ENCODE results near the gene MEP1B. TPM values are rescaled to one million over a fixed set of nuclear protein-coding genes. Genes with fewer than 3 reads are reported as not detected.

MEP1B gene
- 0.26 TPM in 1 of 2 replicates, not detected in the other for total RNA-seq (2021)
- percentile 22 among the genes with signal in this experiment for Bru-seq, nascent RNA
- percentile 29 among the genes with signal in this experiment for BruChase-seq, experiment 1, labeled RNA remaining after a 2-hour chase
- BruChase-seq, experiment 2, labeled RNA remaining after a 6-hour chase = percentile 22 among the genes with signal in this experiment
- long read RNA-seq = 0 reads

DNA sequence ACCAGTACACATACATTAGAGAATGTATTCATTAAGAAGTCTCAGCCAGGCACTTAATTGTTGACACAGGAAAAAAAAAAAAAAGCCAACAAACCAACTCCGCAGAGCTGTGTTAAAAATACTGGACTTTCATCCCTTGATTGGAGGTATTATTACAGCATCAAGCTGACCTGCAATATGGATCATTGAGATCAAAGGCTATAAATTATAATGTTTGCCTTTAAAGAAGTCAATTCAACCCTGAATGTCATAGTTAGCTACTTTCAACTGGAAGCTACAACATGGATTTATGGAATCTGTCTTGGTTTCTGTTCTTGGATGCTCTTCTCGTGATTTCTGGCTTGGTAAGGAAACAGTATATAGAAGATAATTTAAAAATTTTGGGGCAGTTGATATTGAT, at the start of gene MEP1B:
MEP1B (plus strand) TSS at position 250 of the 400 bp plus-strand sequence; CDS start at position 282, 32 bp downstream.
- no TSS peak for BruUV-seq (replicated peaks)
- ChIA-PET POLR2A (ENCODE audit: low non-redundant PET) (no interaction called here), CTCF (no interaction called here)
- no peak within 1 kb of the TSS for H3K4me3 ChIP-seq (ENCODE audit: low read depth, low read length, poor library complexity, severe bottlenecking)
- peaks cover 3% of the 10 kb centered on the region for H3K27me3 ChIP-seq (replicated peaks; ENCODE audit: insufficient read depth, low read depth, low read length, poor library complexity)
- H3K27ac ChIP-seq (ENCODE audit: low read depth, low read length, poor library complexity, severe bottlenecking) = no peak within 1 kb of the TSS
- TF ChIP-seq, protein P1, sequence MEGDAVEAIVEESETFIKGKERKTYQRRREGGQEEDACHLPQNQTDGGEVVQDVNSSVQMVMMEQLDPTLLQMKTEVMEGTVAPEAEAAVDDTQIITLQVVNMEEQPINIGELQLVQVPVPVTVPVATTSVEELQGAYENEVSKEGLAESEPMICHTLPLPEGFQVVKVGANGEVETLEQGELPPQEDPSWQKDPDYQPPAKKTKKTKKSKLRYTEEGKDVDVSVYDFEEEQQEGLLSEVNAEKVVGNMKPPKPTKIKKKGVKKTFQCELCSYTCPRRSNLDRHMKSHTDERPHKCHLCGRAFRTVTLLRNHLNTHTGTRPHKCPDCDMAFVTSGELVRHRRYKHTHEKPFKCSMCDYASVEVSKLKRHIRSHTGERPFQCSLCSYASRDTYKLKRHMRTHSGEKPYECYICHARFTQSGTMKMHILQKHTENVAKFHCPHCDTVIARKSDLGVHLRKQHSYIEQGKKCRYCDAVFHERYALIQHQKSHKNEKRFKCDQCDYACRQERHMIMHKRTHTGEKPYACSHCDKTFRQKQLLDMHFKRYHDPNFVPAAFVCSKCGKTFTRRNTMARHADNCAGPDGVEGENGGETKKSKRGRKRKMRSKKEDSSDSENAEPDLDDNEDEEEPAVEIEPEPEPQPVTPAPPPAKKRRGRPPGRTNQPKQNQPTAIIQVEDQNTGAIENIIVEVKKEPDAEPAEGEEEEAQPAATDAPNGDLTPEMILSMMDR (conservative IDR thresholded peaks at IDR 0.05; ENCODE audit: low read depth, low read length) = no peak
- TF ChIP-seq EZH2 (IDR thresholded peaks at IDR 0.05; ENCODE audit: borderline replicate concordance, low read depth, low read length, poor library complexity, severe bottlenecking) = no peak
- no peaks in the 10 kb centered on the region for H3K36me3 ChIP-seq (ENCODE audit: insufficient read depth, low read length, poor library complexity, severe bottlenecking)
- H3K4me1 ChIP-seq (ENCODE audit: insufficient read depth, low read length, poor library complexity, severe bottlenecking) = no peaks in the 10 kb centered on the region
- H3K9me3 ChIP-seq (ENCODE audit: low read depth, low read length, poor library complexity, severe bottlenecking) = no peaks in the 10 kb centered on the region
- no peak for DNase-seq (ENCODE audit: low spot score)
- intact Hi-C loops (cut with micrococcal nuclease; ENCODE audit: unreplicated experiment) = no loop called here

GRCh38 chr18:32148185-32148870, 41.5 kb upstream of the MEP1B start:
- intact Hi-C loops (cut with micrococcal nuclease; ENCODE audit: unreplicated experiment) = no loop called here
- DNase-seq (ENCODE audit: low spot score) = no peak
- no peaks in the 10 kb centered on the region for H3K27me3 ChIP-seq (replicated peaks; ENCODE audit: insufficient read depth, low read depth, low read length, poor library complexity)
- H3K4me3 ChIP-seq (ENCODE audit: low read depth, low read length, poor library complexity, severe bottlenecking) = no peak overlapping the region
- CTCF ChIA-PET = interaction anchor here (0.6 to 0.7 kb wide), 2 partner anchors 124 to 406 kb away, joined by 3 read pairs; no protein-coding TSS in a partner anchor
- H3K9me3 ChIP-seq (ENCODE audit: low read depth, low read length, poor library complexity, severe bottlenecking) = no peaks in the 10 kb centered on the region
- no peaks in the 10 kb centered on the region for H3K36me3 ChIP-seq (ENCODE audit: insufficient read depth, low read length, poor library complexity, severe bottlenecking)
- TF ChIP-seq EZH2 (IDR thresholded peaks at IDR 0.05; ENCODE audit: borderline replicate concordance, low read depth, low read length, poor library complexity, severe bottlenecking) = no peak
- TF ChIP-seq, protein P1 (conservative IDR thresholded peaks at IDR 0.05; ENCODE audit: low read depth, low read length) = no peak
- POLR2A ChIA-PET (ENCODE audit: low non-redundant PET) = no interaction called here
- no peak overlapping the region for H3K27ac ChIP-seq (ENCODE audit: low read depth, low read length, poor library complexity, severe bottlenecking)
- no peaks in the 10 kb centered on the region for H3K4me1 ChIP-seq (ENCODE audit: insufficient read depth, low read length, poor library complexity, severe bottlenecking)
- BruUV-seq (replicated peaks) = no TSS peak

GRCh38 chr18:32152705-32153448, 37.0 kb upstream of the MEP1B start:
- no TSS peak for BruUV-seq (replicated peaks)
- ChIA-PET POLR2A (ENCODE audit: low non-redundant PET) (no interaction called here), CTCF (no interaction called here)
- no peak overlapping the region for H3K4me3 ChIP-seq (ENCODE audit: low read depth, low read length, poor library complexity, severe bottlenecking)
- H3K36me3 ChIP-seq (ENCODE audit: insufficient read depth, low read length, poor library complexity, severe bottlenecking) = no peaks in the 10 kb centered on the region
- H3K27ac ChIP-seq (ENCODE audit: low read depth, low read length, poor library complexity, severe bottlenecking) = no peak overlapping the region
- DNase-seq (ENCODE audit: low spot score) = no peak
- TF ChIP-seq, protein P1 (conservative IDR thresholded peaks at IDR 0.05; ENCODE audit: low read depth, low read length) = no peak
- TF ChIP-seq EZH2 (IDR thresholded peaks at IDR 0.05; ENCODE audit: borderline replicate concordance, low read depth, low read length, poor library complexity, severe bottlenecking) = no peak
- intact Hi-C loops (cut with micrococcal nuclease; ENCODE audit: unreplicated experiment) = loop anchor here (10.0 kb wide), 1 partner anchor 772 kb away; no protein-coding TSS in a partner anchor
- H3K4me1 ChIP-seq (ENCODE audit: insufficient read depth, low read length, poor library complexity, severe bottlenecking) = no peaks in the 10 kb centered on the region
- H3K9me3 ChIP-seq (ENCODE audit: low read depth, low read length, poor library complexity, severe bottlenecking) = no peaks in the 10 kb centered on the region
- no peaks in the 10 kb centered on the region for H3K27me3 ChIP-seq (replicated peaks; ENCODE audit: insufficient read depth, low read depth, low read length, poor library complexity)

Measured in A673 (cell line).